GM12891 (cell line): ENCODE data around the gene NENF.

Experiments used
- DNase-seq: peaks from one replicate; pipeline ENCODE4 v3.0.0; 2011; ENCODE audit warnings: low spot score; ENCODE audit not compliant: insufficient read length
- FAIRE-seq: peaks from 2 replicates; lab custom pipeline; 2011; peaks lifted over from hg19 to GRCh38; lab: Jason Lieb, UNC
- PAX5 ChIP-seq: IDR thresholded peaks from 2 replicates; pipeline ENCODE4 v1.6.1; 2011; ENCODE audit warnings: low read length, moderate library complexity, mild to moderate bottlenecking; ENCODE audit not compliant: insufficient read depth, severe bottlenecking
- POLR2A ChIP-seq: IDR thresholded peaks from 2 replicates; pipeline ENCODE4 v1.6.1; 2011; ENCODE audit warnings: low read depth, low read length, control low read depth
- POLR2AphosphoS5 ChIP-seq: IDR thresholded peaks from 2 replicates; pipeline ENCODE4 v1.6.1; 2011; ENCODE audit warnings: low read depth, low read length, control low read depth
- POU2F2 ChIP-seq: IDR thresholded peaks from 2 replicates; pipeline ENCODE4 v1.6.1; 2011; ENCODE audit warnings: low read depth, mild to moderate bottlenecking, control low read depth, low read length, moderate library complexity
- SPI1 ChIP-seq: IDR thresholded peaks from 2 replicates; pipeline ENCODE4 v1.6.1; 2011; ENCODE audit warnings: low read depth, low read length, control low read depth
- TAF1 ChIP-seq: IDR thresholded peaks from 2 replicates; pipeline ENCODE4 v1.6.1; 2011; ENCODE audit warnings: low read depth, low read length, control low read depth

The NENF gene

GRCh38 chr1:212481438-212481767 is 48.7 kb downstream of the NENF start:
- FAIRE-seq = no peak
- DNase-seq = no peak
- no peak for TF ChIP-seq SPI1

GRCh38 chr1:212482006-212482636 is 49.4 kb downstream of the NENF start:
- TF ChIP-seq POU2F2 = no peak
- no peak for TF ChIP-seq POLR2A
- no peak for TF ChIP-seq POLR2AphosphoS5
- TF ChIP-seq TAF1 = no peak
- TF ChIP-seq SPI1 = no peak
- TF ChIP-seq PAX5 = no peak
- no peak for DNase-seq
- FAIRE-seq = no peak

DNA sequence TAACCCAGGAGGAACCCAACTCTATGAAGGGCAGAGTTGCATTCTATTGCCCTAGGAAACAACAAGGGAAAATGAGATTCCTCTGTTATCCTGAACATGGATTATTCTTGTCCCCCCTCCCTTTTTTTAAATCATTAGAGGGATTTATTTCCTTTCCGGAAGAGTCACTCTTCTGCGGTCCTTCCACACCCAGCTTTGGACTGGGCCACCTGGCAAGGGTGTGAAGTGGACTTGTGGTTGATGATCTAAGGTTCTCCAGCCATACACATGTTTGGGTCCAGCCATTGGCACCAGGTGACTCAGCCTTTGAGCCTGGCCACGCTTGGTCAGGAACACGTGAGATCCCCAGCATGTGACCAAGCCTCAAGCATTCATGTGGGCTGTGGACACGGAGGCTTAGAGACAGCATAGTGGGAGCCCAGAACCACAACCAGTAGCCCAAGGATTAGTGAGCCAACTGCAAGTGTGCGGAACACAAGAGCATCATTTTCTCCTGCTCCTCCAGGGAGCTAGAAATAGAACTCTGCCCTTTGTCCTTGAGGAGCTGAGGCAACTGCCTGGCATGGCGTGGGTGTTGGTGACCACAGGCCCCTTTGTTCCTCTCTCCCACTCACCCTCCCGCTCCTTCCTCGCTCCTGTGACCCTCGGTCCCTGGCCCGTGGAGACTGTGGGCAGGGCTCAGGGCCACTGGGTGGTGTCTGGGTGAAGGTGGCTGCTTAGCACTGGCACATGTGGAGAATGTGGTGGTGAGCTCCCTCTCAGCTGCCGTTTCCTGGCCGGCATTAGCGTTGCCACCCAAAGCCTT is 50.1 kb downstream of the NENF start:
- no peak for FAIRE-seq
- no peak for DNase-seq
- TF ChIP-seq POLR2AphosphoS5 = no peak
- TF ChIP-seq TAF1 = no peak
- no peak for TF ChIP-seq POLR2A
- TF ChIP-seq SPI1 = no peak
- TF ChIP-seq PAX5 = no peak
- no peak for TF ChIP-seq POU2F2

GRCh38 chr1:212484701-212485570 is 52.2 kb downstream of the NENF start:
- FAIRE-seq (no peak), DNase-seq (no peak)
- no peak for TF ChIP-seq TAF1
- no peak for TF ChIP-seq POU2F2
- no peak for TF ChIP-seq POLR2AphosphoS5
- TF ChIP-seq SPI1 = no peak
- no peak for TF ChIP-seq POLR2A
- TF ChIP-seq PAX5 = no peak

GRCh38 chr1:212485571-212485912 is 52.8 kb downstream of the NENF start:
- TF ChIP-seq SPI1 = no peak
- no peak for TF ChIP-seq POLR2AphosphoS5
- no peak for TF ChIP-seq PAX5
- TF ChIP-seq POU2F2 = no peak
- TF ChIP-seq POLR2A = no peak
- no peak for TF ChIP-seq TAF1
- FAIRE-seq = no peak

GRCh38 chr1:212485913-212486618 is 53.3 kb downstream of the NENF start:
- no peak for TF ChIP-seq POLR2A
- TF ChIP-seq POLR2AphosphoS5 = no peak
- TF ChIP-seq POU2F2 = no peak
- TF ChIP-seq SPI1 = 0 out of 2 replicates have a peak, but pooled peaks have one; percentile 9
- no peak for TF ChIP-seq TAF1
- peak; percentile 68 for TF ChIP-seq PAX5
- FAIRE-seq (no peak), DNase-seq (no peak)

More at GRCh38 chr1:212485571-212485912, 52.8 kb downstream of the NENF start:
- no peak for DNase-seq

- no peak for DNase-seq
- no peak for FAIRE-seq
- no peak for TF ChIP-seq POLR2A
- no peak for TF ChIP-seq PAX5
These were observed 53.9 kb downstream of the NENF start for GRCh38 chr1:212486619-212486975.

DNA sequence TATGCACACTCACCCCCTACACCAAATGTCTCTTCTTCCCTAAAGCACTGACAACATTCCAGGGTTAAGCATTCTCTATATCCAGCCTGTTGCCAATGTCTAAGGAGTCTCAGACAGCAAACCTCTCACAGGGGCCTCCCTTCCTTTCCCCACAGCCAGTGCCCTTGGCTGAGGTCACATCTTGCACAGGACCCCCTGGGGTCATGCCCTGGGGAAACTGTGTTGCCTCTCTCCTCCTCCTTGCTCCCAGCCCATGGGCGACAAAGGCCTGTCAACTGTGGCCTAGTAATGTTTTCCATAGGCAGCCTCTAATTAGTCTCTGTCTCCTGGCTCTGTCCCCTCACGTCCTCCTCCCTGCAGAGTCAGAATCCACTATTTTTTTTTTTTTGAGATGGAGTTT is 54.6 kb downstream of the NENF start:
- FAIRE-seq = no peak
- no peak for DNase-seq
- TF ChIP-seq PAX5 = no peak
- TF ChIP-seq TAF1 = no peak
- no peak for TF ChIP-seq POLR2A
- no peak for TF ChIP-seq SPI1
- TF ChIP-seq POLR2AphosphoS5 = no peak
- TF ChIP-seq POU2F2 = no peak

GRCh38 chr1:212487774-212488435 is 55.2 kb downstream of the NENF start:
- FAIRE-seq = no peak
- TF ChIP-seq POU2F2 (no peak), PAX5 (no peak), POLR2AphosphoS5 (no peak), SPI1 (no peak), TAF1 (no peak), POLR2A (no peak)
- DNase-seq = no peak
